H1 (cell line): ENCODE results near the gene PHLPP1.

Experiments used
- BRCA1 ChIP-seq: IDR thresholded peaks from 2 replicates; pipeline ENCODE4 v1.6.1; 2012; ENCODE audit warnings: low read depth, low read length, improper control_type of control experiment
- CHD2 ChIP-seq: IDR thresholded peaks from 2 replicates; pipeline ENCODE4 v1.6.1; 2012; ENCODE audit warnings: low read length, improper control_type of control experiment
- JUND ChIP-seq: IDR thresholded peaks from 2 replicates; pipeline ENCODE4 v1.6.1; 2011; ENCODE audit warnings: mild to moderate bottlenecking, improper control_type of control experiment, low read length
- KDM1A ChIP-seq: fragments of 200-600, 300-600 bp; sonication (generic); IDR thresholded peaks from 2 replicates; pipeline ENCODE4 v1.7.1; 2016; ENCODE audit warnings: mild to moderate bottlenecking, low read length, borderline replicate concordance
- MAFK ChIP-seq: IDR thresholded peaks from 2 replicates; pipeline ENCODE4 v1.6.1; 2012; ENCODE audit warnings: low read depth, mild to moderate bottlenecking, improper control_type of control experiment, low read length
- PHF8 ChIP-seq: fragments of 200-600 bp; sonication (generic); conservative IDR thresholded peaks from 2 replicates; pipeline ENCODE4 v1.7.1; 2012; ENCODE audit warnings: low read depth, mild to moderate bottlenecking, inconsistent platforms, low read length, moderate library complexity
- POLR2A ChIP-seq, 2 experiments: IDR thresholded peaks; 1 replicate in 1 of 2; 2 replicates in 1 of 2; pipeline ENCODE4 v1.6.1; 2011; ENCODE audit warnings: low read depth in 2 of 2, low read length in 2 of 2, mild to moderate bottlenecking in 2 of 2; ENCODE audit errors: control extremely low read depth in 1 of 2
- POLR2AphosphoS5 ChIP-seq: IDR thresholded peaks from 2 replicates; pipeline ENCODE4 v1.6.1; 2011; ENCODE audit warnings: low read depth, low read length
- SIN3A ChIP-seq, 2 experiments: IDR thresholded peaks in 1 of 2; conservative IDR thresholded peaks in 1 of 2; 2 replicates each; pipeline ENCODE4 v1.6.1; 2011 to 2012; ENCODE audit warnings: low read length in 2 of 2, improper control_type of control experiment in 1 of 2, low read depth in 1 of 2, mild to moderate bottlenecking in 1 of 2
- TAF1 ChIP-seq: IDR thresholded peaks from 2 replicates; pipeline ENCODE4 v1.6.1; 2011; ENCODE audit warnings: mild to moderate bottlenecking, low read depth, low read length
- TF ChIP-seq, protein P1 (sequence below), 3 experiments: IDR thresholded peaks; 1 replicate in 2 of 3; 2 replicates in 1 of 3; pipeline versions ENCODE4 v1.5.1 to v1.6.1; 2011; ENCODE audit warnings: low read length in 3 of 3, mild to moderate bottlenecking in 3 of 3, inconsistent platforms in 2 of 3, low read depth in 1 of 3, moderate library complexity in 1 of 3; ENCODE audit not compliant: insufficient read depth in 1 of 3; ENCODE audit errors: control extremely low read depth in 1 of 3

GRCh38 chr18:62939433-62939832, 224.1 kb downstream of the PHLPP1 start:
- TF ChIP-seq, protein P1, sequence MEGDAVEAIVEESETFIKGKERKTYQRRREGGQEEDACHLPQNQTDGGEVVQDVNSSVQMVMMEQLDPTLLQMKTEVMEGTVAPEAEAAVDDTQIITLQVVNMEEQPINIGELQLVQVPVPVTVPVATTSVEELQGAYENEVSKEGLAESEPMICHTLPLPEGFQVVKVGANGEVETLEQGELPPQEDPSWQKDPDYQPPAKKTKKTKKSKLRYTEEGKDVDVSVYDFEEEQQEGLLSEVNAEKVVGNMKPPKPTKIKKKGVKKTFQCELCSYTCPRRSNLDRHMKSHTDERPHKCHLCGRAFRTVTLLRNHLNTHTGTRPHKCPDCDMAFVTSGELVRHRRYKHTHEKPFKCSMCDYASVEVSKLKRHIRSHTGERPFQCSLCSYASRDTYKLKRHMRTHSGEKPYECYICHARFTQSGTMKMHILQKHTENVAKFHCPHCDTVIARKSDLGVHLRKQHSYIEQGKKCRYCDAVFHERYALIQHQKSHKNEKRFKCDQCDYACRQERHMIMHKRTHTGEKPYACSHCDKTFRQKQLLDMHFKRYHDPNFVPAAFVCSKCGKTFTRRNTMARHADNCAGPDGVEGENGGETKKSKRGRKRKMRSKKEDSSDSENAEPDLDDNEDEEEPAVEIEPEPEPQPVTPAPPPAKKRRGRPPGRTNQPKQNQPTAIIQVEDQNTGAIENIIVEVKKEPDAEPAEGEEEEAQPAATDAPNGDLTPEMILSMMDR (IDR thresholded peaks at IDR 0.05; ENCODE audit: control extremely low read depth in 1 of 3, insufficient read depth in 1 of 3, low read depth in 1 of 3, low read length in 3 of 3): no peak
- TF ChIP-seq POLR2A (IDR thresholded peaks at IDR 0.05; ENCODE audit: control extremely low read depth in 1 of 2, low read depth in 2 of 2, low read length in 2 of 2): no peak
- TF ChIP-seq POLR2AphosphoS5: no peak
- no peak for TF ChIP-seq KDM1A
- TF ChIP-seq BRCA1: no peak
- no peak for TF ChIP-seq PHF8
- no peak for TF ChIP-seq JUND
- no peak for TF ChIP-seq SIN3A (conservative IDR thresholded peaks at IDR 0.05 in 1 of 2, IDR thresholded peaks at IDR 0.05 in 1 of 2; ENCODE audit: low read depth in 1 of 2, low read length in 2 of 2)
- TF ChIP-seq MAFK: no peak
- TF ChIP-seq CHD2: no peak
- no peak for TF ChIP-seq TAF1
